GM18907 (cell line): ENCODE measurements around the gene HOXC11.

Experiments
- ATAC-seq: cut with Tn5 transposase; IDR thresholded peaks from one replicate; pipeline ENCODE4 v1.9.1; 2021; ENCODE audit warnings: mild to moderate bottlenecking, moderate library complexity; ENCODE audit not compliant: unreplicated experiment

The HOXC11 gene

GRCh38 chr12:54006559-54007220, 33.8 kb downstream of the HOXC11 start:
- no peak for ATAC-seq

GRCh38 chr12:54007538-54008259, 34.8 kb downstream of the HOXC11 start:
- no peak for ATAC-seq

GRCh38 chr12:54008260-54008552, 35.3 kb downstream of the HOXC11 start:
- no peak for ATAC-seq

- ATAC-seq: no peak
These were observed 36.5 kb downstream of the HOXC11 start for GRCh38 chr12:54009171-54010052.

- ATAC-seq: no peak
These were observed 37.4 kb downstream of the HOXC11 start for GRCh38 chr12:54010053-54010971.

GRCh38 chr12:54010972-54011664, 38.2 kb downstream of the HOXC11 start:
- no peak for ATAC-seq

- no peak for ATAC-seq
These were observed 39.0 kb downstream of the HOXC11 start for GRCh38 chr12:54011665-54012532.

- ATAC-seq: no peak
These were observed 39.9 kb downstream of the HOXC11 start for GRCh38 chr12:54012631-54013409.

- no peak for ATAC-seq
These were observed 41.6 kb downstream of the HOXC11 start for GRCh38 chr12:54014377-54015017.

- ATAC-seq: no peak
These were observed 42.3 kb downstream of the HOXC11 start for GRCh38 chr12:54015018-54015931.

GRCh38 chr12:54016051-54016450, 43.1 kb downstream of the HOXC11 start:
- ATAC-seq: no peak

GRCh38 chr12:54016478-54016964, 43.6 kb downstream of the HOXC11 start:
- no peak for ATAC-seq

- peak; percentile 33 for ATAC-seq
These were observed 44.3 kb downstream of the HOXC11 start for GRCh38 chr12:54017027-54017788.

GRCh38 chr12:54017878-54018467, 45.0 kb downstream of the HOXC11 start:
- peak; percentile 83 for ATAC-seq

GRCh38 chr12:54018468-54018984, 45.6 kb downstream of the HOXC11 start:
- ATAC-seq: no peak
